Measurements from ENCODE around the gene CETP.
A peak's percentile ranks its signal among the peaks of the same experiment; 100 is the strongest.

Gene CETP

DNA sequence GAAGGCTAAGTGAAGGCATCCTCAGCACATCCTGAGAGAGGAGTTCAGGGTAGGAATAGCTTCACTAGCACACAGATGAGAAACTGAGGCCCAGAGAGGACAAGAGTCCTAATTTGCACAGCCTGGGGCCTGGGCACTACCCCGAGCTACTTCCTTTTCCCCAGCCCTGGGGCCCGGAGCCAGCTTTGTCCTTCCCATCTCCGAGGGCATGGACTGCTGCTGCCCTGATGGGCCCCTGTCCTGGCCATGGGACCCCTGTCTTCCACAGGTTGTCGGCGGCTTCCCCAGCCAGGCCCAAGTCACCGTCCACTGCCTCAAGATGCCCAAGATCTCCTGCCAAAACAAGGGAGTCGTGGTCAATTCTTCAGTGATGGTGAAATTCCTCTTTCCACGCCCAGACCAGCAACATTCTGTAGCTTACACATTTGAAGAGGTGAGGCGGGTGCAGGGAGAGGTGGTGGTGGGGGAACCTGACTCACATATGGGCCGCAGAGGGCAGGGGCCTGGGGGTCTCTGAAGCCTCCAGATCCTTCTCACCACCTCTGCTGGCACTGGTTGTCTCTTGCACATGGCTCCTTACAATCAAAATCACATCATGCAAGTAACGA, 16.2 kb downstream of the CETP start:
- H3K36me3 ChIP-seq (ENCODE audit: insufficient read depth, insufficient read length, low read length): no peaks in the 10 kb centered on the region
- H3K4me1 ChIP-seq (ENCODE audit: insufficient read depth, insufficient read length): peaks cover 7% of the 10 kb centered on the region
- no peaks in the 10 kb centered on the region for H3K27me3 ChIP-seq (ENCODE audit: insufficient read depth, insufficient read length)
- no peak overlapping the region for H3K9ac ChIP-seq (ENCODE audit: insufficient read length, low read depth)
- no peak for DNase-seq (ENCODE audit: low read depth, low spot score)
- no peak for TF ChIP-seq ZNF274 (IDR thresholded peaks at IDR 0.05; ENCODE audit: low read depth, low read length)
- no peak for TF ChIP-seq SUZ12 (IDR thresholded peaks at IDR 0.05; ENCODE audit: extremely low read depth, insufficient read depth, insufficient read length)
- TF ChIP-seq YY1 (IDR thresholded peaks at IDR 0.05; ENCODE audit: insufficient read depth, insufficient read length): no peak
- H3K4me3 ChIP-seq (ENCODE audit: insufficient read length, low read depth): no peak overlapping the region
- H3K9me3 ChIP-seq (ENCODE audit: insufficient read depth, low read length): no peaks in the 10 kb centered on the region

DNA sequence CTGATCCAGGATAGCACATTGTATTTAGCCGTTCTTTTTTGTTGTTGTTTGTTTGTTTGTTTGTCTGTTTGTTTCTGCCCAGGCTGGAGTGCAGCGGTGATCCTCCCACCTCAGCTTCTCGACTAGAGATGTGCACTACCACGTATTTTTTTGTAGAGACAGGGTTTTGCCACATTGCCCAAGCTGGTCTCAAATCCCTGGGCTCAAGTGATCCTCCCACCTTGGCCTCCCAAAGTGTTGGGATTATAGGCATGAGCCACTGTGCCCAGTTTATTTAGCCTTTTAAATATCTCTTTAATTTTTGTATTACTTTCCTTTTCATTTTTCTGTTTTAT, 18.4 kb downstream of the CETP start:
- no peak for DNase-seq (ENCODE audit: low read depth, low spot score)
- Histone ChIP-seq H3K27me3 (ENCODE audit: insufficient read depth, insufficient read length) (no peaks in the 10 kb centered on the region), H3K9me3 (ENCODE audit: insufficient read depth, low read length) (no peaks in the 10 kb centered on the region), H3K9ac (ENCODE audit: insufficient read length, low read depth) (no peak overlapping the region), H3K36me3 (ENCODE audit: insufficient read depth, insufficient read length, low read length) (no peaks in the 10 kb centered on the region), H3K4me1 (ENCODE audit: insufficient read depth, insufficient read length) (peaks cover 11% of the 10 kb centered on the region), H3K4me3 (ENCODE audit: insufficient read length, low read depth) (no peak overlapping the region)
- TF ChIP-seq SUZ12 (IDR thresholded peaks at IDR 0.05; ENCODE audit: extremely low read depth, insufficient read depth, insufficient read length) (no peak), ZNF274 (IDR thresholded peaks at IDR 0.05; ENCODE audit: low read depth, low read length) (no peak), YY1 (IDR thresholded peaks at IDR 0.05; ENCODE audit: insufficient read depth, insufficient read length) (no peak)

DNA sequence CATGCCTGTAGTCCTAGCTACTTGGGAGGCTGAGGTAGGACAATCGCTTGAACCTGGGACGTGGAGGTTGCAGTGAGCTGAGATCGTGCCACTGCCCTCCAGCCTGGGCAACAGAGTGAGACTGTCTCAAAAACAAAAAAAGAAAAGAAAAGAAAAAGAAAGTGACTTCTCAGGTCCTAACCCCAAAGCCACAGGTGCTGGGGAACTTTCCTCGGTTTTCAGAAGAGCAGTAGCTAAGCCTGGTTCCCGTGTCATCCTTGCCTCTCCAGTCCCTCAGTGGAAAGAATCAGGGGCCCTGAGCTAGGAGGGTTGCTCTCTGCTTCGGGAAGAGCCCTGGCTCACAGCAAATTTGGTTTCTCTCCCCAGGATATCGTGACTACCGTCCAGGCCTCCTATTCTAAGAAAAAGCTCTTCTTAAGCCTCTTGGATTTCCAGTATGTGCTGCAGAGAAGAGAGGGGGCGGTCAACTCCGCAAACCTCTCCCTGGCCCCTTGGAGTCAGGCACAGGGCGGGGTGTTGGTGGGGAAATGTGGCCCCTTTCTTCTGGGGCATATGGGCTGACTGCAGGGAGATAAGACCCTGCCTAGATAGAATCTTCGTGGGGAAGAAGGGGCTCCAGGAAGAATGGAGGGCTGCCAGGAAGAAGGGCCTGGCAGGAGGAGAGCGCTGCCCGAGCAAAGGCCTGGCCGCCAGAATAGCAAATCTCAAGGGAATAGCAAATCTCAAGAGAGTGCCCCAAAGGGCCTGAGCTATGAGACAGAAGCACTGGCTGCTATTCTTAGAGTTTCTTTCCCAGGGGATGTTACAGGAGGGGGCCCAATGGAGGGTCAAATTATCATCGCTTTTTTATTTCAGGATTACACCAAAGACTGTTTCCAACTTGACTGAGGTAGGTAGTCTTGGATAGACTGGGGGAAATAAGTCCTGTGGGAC, 19.3 kb downstream of the CETP start:
- Histone ChIP-seq H3K27me3 (ENCODE audit: insufficient read depth, insufficient read length) (no peaks in the 10 kb centered on the region), H3K36me3 (ENCODE audit: insufficient read depth, insufficient read length, low read length) (no peaks in the 10 kb centered on the region), H3K9me3 (ENCODE audit: insufficient read depth, low read length) (no peaks in the 10 kb centered on the region), H3K4me1 (ENCODE audit: insufficient read depth, insufficient read length) (peaks cover 14% of the 10 kb centered on the region), H3K4me3 (ENCODE audit: insufficient read length, low read depth) (no peak overlapping the region), H3K9ac (ENCODE audit: insufficient read length, low read depth) (peak overlapping the region; percentile 17)
- no peak for DNase-seq (ENCODE audit: low read depth, low spot score)
- no peak for TF ChIP-seq YY1 (IDR thresholded peaks at IDR 0.05; ENCODE audit: insufficient read depth, insufficient read length)
- TF ChIP-seq SUZ12 (IDR thresholded peaks at IDR 0.05; ENCODE audit: extremely low read depth, insufficient read depth, insufficient read length): no peak
- TF ChIP-seq ZNF274 (IDR thresholded peaks at IDR 0.05; ENCODE audit: low read depth, low read length): no peak

DNA sequence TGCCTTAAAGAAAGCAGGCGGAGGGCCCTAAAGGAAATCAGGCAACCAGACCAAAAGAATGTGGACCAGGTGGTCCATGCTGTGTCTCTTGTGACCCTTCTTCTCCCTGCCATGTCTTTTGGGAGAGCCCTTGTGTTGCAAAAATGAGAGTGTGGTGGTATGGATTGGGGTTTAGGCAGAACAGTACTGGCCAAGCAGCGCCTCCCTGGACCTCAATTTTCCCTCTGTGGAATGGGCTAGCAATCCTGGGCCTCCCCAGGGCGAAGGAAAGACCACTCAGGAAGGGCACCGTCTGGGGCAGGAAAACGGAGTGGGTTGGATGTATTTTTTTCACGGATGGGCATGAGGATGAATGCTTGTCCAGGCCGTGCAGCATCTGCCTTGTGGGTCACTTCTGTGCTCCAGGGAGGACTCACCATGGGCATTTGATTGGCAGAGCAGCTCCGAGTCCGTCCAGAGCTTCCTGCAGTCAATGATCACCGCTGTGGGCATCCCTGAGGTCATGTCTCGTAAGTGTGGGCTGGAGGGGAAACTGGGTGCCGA, 20.1 kb downstream of the CETP start:
- H3K4me3 ChIP-seq (ENCODE audit: insufficient read length, low read depth): no peak overlapping the region
- no peak for TF ChIP-seq YY1 (IDR thresholded peaks at IDR 0.05; ENCODE audit: insufficient read depth, insufficient read length)
- no peaks in the 10 kb centered on the region for H3K9me3 ChIP-seq (ENCODE audit: insufficient read depth, low read length)
- no peak for DNase-seq (ENCODE audit: low read depth, low spot score)
- H3K27me3 ChIP-seq (ENCODE audit: insufficient read depth, insufficient read length): no peaks in the 10 kb centered on the region
- H3K9ac ChIP-seq (ENCODE audit: insufficient read length, low read depth): no peak overlapping the region
- H3K4me1 ChIP-seq (ENCODE audit: insufficient read depth, insufficient read length): peaks cover 14% of the 10 kb centered on the region
- no peaks in the 10 kb centered on the region for H3K36me3 ChIP-seq (ENCODE audit: insufficient read depth, insufficient read length, low read length)

DNA sequence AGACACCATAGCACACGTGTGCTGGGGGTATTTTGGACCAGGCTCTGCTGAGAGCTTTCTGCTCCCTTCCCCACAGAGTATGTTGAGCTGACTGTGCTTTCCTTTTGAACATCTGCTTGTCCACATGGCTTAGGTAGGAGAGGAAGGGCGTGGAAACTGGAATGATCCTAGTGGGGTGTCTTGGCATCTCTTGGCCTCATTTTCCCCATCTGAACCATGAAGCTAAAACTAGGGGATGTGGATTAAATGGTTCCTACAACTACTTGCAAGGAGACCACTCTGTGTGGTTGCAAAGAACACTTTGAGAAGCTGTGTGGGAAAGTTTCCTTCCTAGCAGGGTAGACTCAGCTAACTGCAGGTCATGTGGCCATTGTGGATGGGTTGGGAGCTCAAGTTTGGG, 20.9 kb downstream of the CETP start:
- TF ChIP-seq YY1 (IDR thresholded peaks at IDR 0.05; ENCODE audit: insufficient read depth, insufficient read length): no peak
- no peak for TF ChIP-seq SUZ12 (IDR thresholded peaks at IDR 0.05; ENCODE audit: extremely low read depth, insufficient read depth, insufficient read length)
- no peak for TF ChIP-seq ZNF274 (IDR thresholded peaks at IDR 0.05; ENCODE audit: low read depth, low read length)
- DNase-seq (ENCODE audit: low read depth, low spot score): no peak
- H3K36me3 ChIP-seq (ENCODE audit: insufficient read depth, insufficient read length, low read length): no peaks in the 10 kb centered on the region
- H3K4me3 ChIP-seq (ENCODE audit: insufficient read length, low read depth): no peak overlapping the region
- H3K4me1 ChIP-seq (ENCODE audit: insufficient read depth, insufficient read length): peaks cover 14% of the 10 kb centered on the region
- H3K9ac ChIP-seq (ENCODE audit: insufficient read length, low read depth): no peak overlapping the region
- H3K27me3 ChIP-seq (ENCODE audit: insufficient read depth, insufficient read length): peaks cover 3% of the 10 kb centered on the region
- no peaks in the 10 kb centered on the region for H3K9me3 ChIP-seq (ENCODE audit: insufficient read depth, low read length)

DNA sequence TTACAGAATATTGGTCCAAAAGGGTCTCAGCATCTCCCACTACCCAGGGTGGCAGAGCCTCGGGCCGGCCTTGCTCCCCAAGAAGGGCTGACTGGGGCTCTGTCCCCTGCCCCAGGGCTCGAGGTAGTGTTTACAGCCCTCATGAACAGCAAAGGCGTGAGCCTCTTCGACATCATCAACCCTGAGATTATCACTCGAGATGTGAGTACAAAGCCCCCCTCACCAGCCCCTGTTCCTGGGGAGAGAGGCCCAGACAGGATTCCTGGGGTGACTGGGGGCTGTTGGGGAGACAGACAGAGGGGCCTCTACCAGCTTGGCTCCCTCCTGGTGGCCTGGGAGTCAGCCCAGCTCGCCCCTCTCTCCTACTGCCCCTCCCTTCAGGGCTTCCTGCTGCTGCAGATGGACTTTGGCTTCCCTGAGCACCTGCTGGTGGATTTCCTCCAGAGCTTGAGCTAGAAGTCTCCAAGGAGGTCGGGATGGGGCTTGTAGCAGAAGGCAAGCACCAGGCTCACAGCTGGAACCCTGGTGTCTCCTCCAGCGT, 21.5 kb downstream of the CETP start:
- Histone ChIP-seq H3K36me3 (ENCODE audit: insufficient read depth, insufficient read length, low read length) (no peaks in the 10 kb centered on the region), H3K9me3 (ENCODE audit: insufficient read depth, low read length) (no peaks in the 10 kb centered on the region), H3K4me1 (ENCODE audit: insufficient read depth, insufficient read length) (peaks cover 10% of the 10 kb centered on the region), H3K9ac (ENCODE audit: insufficient read length, low read depth) (no peak overlapping the region), H3K27me3 (ENCODE audit: insufficient read depth, insufficient read length) (peaks cover 8% of the 10 kb centered on the region), H3K4me3 (ENCODE audit: insufficient read length, low read depth) (no peak overlapping the region)
- DNase-seq (ENCODE audit: low read depth, low spot score): no peak
- TF ChIP-seq SUZ12 (IDR thresholded peaks at IDR 0.05; ENCODE audit: extremely low read depth, insufficient read depth, insufficient read length) (no peak), YY1 (IDR thresholded peaks at IDR 0.05; ENCODE audit: insufficient read depth, insufficient read length) (no peak), ZNF274 (IDR thresholded peaks at IDR 0.05; ENCODE audit: low read depth, low read length) (no peak)

DNA sequence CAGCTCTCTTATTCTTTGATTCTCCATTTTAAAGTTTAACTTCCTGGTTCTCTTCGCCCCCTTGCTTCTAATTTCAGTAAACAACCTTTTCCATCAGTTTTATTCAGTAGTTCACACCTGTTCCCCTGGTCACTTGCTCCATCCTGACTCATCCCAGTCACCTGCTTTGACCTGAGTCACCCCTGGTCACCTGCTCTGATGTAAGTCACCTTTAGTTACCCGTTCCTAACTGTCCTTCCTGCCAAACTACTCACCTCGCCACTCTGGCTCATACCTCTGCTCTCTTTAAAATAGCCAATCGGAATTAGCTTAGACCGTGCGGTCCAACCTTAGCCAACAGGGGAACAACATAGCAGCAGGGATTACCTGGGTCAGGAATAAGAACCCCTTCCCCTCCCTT, 22.9 kb downstream of the CETP start:
- no peak overlapping the region for H3K9ac ChIP-seq (ENCODE audit: insufficient read length, low read depth)
- peaks cover 22% of the 10 kb centered on the region for H3K27me3 ChIP-seq (ENCODE audit: insufficient read depth, insufficient read length)
- H3K4me1 ChIP-seq (ENCODE audit: insufficient read depth, insufficient read length): peaks cover 10% of the 10 kb centered on the region
- no peak for DNase-seq (ENCODE audit: low read depth, low spot score)
- H3K36me3 ChIP-seq (ENCODE audit: insufficient read depth, insufficient read length, low read length): no peaks in the 10 kb centered on the region
- TF ChIP-seq SUZ12 (IDR thresholded peaks at IDR 0.05; ENCODE audit: extremely low read depth, insufficient read depth, insufficient read length): no peak
- TF ChIP-seq ZNF274 (IDR thresholded peaks at IDR 0.05; ENCODE audit: low read depth, low read length): no peak
- no peak for TF ChIP-seq YY1 (IDR thresholded peaks at IDR 0.05; ENCODE audit: insufficient read depth, insufficient read length)
- no peak overlapping the region for H3K4me3 ChIP-seq (ENCODE audit: insufficient read length, low read depth)
- H3K9me3 ChIP-seq (ENCODE audit: insufficient read depth, low read length): no peaks in the 10 kb centered on the region

Data from NT2/D1 (cell line).